ENCODE measurements around the gene GFY. TPM values are rescaled to one million over a fixed set of nuclear protein-coding genes. Genes with fewer than 3 reads are reported as not detected.

The GFY gene
- total and polyA plus RNA-seq, 9 of the 15 experiments (the other 6 are each of a cell fraction or from before 2014, with no cell fraction given), result 0.06 to 0.40 (median 0.19) TPM; not detected in 3

DNA sequence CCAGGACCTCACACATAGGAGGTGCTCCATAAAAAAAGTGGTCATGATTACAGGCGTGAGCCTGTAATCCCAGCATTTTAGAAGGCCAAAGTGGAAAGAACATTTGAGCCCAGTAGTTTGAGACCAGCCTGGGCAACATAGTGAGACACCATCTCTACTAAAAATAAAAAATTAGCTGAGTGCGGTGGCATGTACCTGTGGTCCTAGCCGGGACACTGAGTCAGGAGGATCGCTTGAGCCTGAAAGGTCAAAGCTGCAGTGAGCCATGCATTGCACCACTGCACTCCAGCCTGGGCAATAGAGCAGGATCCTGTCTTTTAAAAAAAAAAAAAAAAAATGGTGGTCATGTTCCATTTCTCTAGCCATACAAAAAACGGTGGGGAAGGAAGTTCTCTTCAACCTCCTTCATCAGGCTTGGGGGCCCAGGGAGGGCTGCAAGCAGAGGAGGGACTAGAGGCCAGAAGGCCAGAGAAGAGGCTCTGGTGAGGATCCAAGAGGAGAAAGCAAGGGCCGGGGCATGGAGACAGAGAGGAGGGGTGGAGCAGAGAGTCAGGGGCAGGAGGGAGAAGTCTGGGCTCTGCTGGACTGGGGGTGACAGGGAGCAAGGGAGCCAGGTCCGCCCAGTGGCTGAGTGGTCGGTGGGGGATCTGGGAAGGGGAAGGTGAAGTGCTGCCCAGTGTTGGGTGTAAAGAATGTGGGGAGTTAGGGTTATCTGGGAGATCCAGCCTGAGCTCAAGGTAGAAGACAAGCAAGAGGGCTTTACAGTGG lies 28.3 kb upstream of the GFY start:
- no peak overlapping the region for H3K4me2 ChIP-seq (ENCODE audit: insufficient read depth, low read length)
- POLR2A ChIA-PET, result interaction anchor here (1.0 to 1.9 kb wide), 2 partner anchors 10 to 14 kb away, joined by 4 to 8 read pairs; no protein-coding TSS in a partner anchor
- no peak overlapping the region for H3K27ac ChIP-seq (ENCODE audit: extremely low read depth, low read depth, low read length)
- intact Hi-C loops (cut with micrococcal nuclease), result no loop called here
- BruUV-seq (replicated peaks), result no TSS peak
- CTCF ChIA-PET (ENCODE audit: low intra/inter-chr PET ratio), result interaction anchor here (0.6 kb wide), 2 partner anchors 11 to 74 kb away, joined by 3 to 4 read pairs; no protein-coding TSS in a partner anchor
- peak overlapping the region in 1 of 2 experiments; percentile 76; a peak in 1 of 4 replicates for H3K9ac ChIP-seq (ENCODE audit: insufficient read depth in 1 of 2, low read depth in 2 of 2, low read length in 2 of 2)
- peaks cover 0 to 21% of the 10 kb centered on the region in 2 experiments; a peak in 3 of 5 replicates for H3K4me1 ChIP-seq (replicated peaks in 1 of 2; ENCODE audit: control insufficient read depth in 2 of 2, insufficient read depth in 2 of 2, low read length in 2 of 2)
- no peaks in the 10 kb centered on the region for H4K20me1 ChIP-seq (replicated peaks; ENCODE audit: control insufficient read depth, insufficient read depth, low read length)
- DNase-seq (ENCODE audit: extremely low read depth in 1 of 4, low spot score in 3 of 4), result no peak
- FAIRE-seq, result no peak
- H3K9me1 ChIP-seq (ENCODE audit: control insufficient read depth, insufficient read depth, low read length), result no peaks in the 10 kb centered on the region
- no peaks in the 10 kb centered on the region for H3K9me3 ChIP-seq (replicated peaks; ENCODE audit: control insufficient read depth, insufficient read depth, low read depth, low read length)
- H3K79me2 ChIP-seq (ENCODE audit: control insufficient read depth, insufficient read depth, low read length), result no peaks in the 10 kb centered on the region
- WGBS (ENCODE audit: insufficient coverage, low coverage, missing lambda C conversion rate), result 23% methylated on average over 8 of the region's 8 CpGs
- ATAC-seq, result no peak
- TF ChIP-seq HDAC2 (IDR thresholded peaks at IDR 0.05) (no peak), ETV1 (tag; conservative IDR thresholded peaks at IDR 0.05; ENCODE audit: low read depth) (no peak), KLF10 (CRISPR knock-in tag; IDR thresholded peaks at IDR 0.05) (no peak), ZNF121 (CRISPR knock-in tag; conservative IDR thresholded peaks at IDR 0.05) (peak; percentile 22)
- in situ Hi-C loops (cut with MboI), result no loop called here
- H3K27me3 ChIP-seq (ENCODE audit: control insufficient read depth in 2 of 2, insufficient read depth in 2 of 2, low read length in 2 of 2), result no peaks in the 10 kb centered on the region
- H3K36me3 ChIP-seq (ENCODE audit: control insufficient read depth, insufficient read depth, low read length), result no peaks in the 10 kb centered on the region
- H3K4me3 ChIP-seq, result no peak overlapping the region
- no peak overlapping the region for H2AFZ ChIP-seq (ENCODE audit: low read depth, low read length)
